GM18520 (cell line): Measurements from ENCODE around the gene ARHGAP8.

Experiments used
- ATAC-seq: cut with Tn5 transposase; IDR thresholded peaks from one replicate; pipeline ENCODE4 v1.9.1; 2021; ENCODE audit not compliant: unreplicated experiment

ARHGAP8 gene

DNA sequence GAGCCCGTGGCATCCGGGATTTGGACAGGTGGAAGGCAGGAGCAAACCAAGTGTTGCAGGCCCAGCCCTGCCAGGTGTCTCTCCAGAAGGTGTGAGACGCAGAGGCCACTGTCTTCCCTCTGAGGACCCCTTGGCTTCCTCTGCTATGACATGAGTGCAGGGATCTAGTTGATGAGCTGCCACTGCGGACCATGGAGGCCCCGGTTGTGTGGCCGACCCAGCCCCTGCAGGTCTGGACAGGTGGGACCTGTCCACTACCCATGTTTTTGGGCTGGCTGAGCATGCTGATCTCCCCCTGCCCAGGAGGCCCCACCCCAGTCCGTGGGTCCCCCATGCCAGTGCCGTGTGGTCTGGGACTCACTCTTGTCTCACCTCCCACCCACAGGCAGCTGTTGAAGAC lies 27.5 kb upstream of the ARHGAP8 start:
- no peak for ATAC-seq

DNA sequence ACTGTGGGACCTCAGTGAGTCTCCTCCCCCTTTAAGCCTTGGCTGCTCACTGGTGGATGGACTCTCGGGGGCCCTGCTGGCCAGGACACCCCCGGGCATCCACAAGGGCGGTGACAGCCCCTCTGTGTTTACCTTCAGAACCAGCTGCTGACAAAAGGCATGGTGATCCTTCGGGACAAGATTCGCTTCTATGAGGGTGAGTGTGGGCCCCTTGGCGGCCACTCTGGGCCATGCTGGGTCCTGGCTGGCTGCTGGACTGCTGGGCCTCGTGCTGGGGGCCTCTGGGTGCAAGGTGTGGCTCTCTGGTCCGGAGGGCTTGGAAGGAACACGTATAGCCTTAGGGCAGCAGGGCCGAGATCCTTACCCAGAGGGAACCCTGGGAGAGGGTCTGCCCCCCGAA lies 25.9 kb upstream of the ARHGAP8 start:
- ATAC-seq: no peak

DNA sequence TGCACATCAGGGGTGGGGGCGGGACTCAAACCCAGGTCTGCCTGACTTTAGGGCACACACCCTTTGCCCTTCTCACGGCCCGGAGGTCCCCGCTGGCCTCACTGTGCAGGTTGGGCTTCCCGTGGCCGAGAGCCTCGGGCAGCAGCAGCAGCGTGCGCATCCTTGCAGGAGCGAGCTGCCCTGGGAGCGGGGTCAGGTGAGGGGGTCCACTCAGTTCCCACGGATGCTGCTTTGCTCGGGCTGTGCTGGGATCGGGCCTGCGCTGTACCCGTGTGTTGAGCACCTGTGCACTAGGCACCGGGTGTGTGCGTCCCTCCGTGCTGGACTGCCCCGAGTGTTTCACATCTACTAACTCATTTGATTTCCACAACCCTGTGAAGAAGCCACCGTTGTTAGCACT lies 25.2 kb upstream of the ARHGAP8 start:
- ATAC-seq: no peak

DNA sequence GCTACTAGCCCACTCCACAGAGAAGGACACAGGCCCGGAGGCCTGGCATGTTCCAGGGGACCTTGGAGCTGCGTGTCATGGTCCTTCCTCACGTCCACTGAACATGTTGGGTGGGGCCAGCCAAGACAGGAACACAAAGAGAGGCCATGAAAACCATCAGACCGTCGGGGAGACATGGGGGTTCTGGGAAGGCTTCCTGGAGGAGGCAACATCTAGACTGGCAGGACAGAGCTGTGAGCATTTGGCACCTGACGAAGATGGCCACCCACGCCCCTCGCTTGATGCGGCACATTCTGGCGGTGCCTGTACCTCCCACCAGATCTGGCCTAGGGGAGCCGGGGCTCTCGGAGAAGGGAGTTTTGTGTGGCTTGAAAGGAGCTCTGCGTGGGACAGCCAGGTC lies 24.7 kb upstream of the ARHGAP8 start:
- ATAC-seq: no peak

DNA sequence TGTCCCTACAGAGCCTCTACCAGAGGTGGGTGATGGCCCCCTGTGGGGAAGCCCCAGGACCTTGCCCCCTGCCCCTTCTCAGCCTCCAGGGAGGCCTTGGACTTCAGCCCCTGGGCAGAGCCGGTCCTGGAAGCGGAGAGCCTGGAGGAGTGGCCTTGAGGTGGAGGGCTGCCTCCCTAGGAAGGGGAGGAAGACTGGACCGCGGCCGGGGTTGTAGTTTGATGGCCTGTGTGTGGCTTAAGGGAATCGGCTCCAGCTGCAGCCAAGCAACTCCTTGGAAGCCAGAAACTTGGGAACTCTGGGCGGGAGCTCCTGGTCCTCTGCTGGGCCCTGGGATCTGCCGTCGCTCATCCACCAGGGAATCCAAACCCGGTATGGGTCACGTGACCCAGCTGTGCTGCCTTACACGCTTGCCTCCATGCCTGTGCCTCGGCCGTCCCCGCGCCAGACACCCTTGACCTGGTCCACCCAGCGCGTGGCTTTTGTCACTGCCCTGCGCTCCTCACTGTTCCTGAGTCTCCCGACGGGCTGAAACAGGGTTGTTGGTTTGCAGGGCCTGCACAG lies 23.5 kb upstream of the ARHGAP8 start:
- no peak for ATAC-seq

DNA sequence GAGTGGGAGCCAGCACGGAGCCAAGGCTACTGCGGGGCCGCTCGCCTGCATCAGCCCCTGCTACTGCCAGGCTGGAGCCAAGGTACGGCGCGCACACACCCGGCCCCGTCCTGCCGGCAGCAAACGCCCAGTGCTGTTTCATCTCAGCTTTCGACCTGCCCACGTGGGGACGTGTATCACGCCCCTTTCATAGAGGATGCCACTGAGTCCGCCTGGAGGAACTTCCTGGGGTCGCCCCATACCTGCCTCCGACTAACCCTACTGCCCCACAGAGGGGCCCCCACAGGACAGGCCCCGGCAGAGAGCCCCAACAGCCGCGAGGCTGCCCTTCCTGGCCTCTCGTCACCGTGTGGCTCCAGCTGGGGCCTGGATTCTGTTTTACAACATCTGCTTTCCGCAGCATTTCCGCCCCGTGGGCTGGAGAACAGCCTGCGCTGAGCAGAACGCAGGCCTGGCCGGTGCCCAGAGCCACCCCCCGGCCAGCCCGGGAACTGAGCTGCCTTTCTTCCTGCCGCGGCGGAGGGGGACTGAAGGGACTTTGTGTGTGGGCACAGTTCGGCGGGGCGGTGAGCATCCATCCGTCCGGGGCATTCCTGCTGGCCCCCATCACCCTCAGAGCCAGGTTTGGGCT lies 22.9 kb upstream of the ARHGAP8 start:
- no peak for ATAC-seq

DNA sequence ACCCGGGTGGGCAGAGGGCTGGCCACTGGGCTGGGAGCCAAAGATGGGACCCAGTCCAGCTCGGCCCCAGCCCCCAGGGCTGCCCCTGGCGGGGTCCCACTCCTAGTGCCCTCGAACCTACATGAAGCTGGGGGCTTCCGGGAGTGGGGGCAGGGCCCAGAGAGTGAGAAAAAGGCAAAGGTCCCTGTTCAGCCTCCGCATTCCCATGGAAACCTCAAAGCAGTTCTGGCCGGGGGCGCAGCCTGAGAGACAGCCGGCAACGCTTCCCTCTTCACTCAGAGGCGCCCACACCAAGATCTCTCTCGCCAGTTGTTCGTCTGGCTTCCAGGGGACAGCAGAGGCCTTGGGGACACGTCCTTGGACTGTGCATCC lies 22.4 kb upstream of the ARHGAP8 start:
- ATAC-seq: no peak

DNA sequence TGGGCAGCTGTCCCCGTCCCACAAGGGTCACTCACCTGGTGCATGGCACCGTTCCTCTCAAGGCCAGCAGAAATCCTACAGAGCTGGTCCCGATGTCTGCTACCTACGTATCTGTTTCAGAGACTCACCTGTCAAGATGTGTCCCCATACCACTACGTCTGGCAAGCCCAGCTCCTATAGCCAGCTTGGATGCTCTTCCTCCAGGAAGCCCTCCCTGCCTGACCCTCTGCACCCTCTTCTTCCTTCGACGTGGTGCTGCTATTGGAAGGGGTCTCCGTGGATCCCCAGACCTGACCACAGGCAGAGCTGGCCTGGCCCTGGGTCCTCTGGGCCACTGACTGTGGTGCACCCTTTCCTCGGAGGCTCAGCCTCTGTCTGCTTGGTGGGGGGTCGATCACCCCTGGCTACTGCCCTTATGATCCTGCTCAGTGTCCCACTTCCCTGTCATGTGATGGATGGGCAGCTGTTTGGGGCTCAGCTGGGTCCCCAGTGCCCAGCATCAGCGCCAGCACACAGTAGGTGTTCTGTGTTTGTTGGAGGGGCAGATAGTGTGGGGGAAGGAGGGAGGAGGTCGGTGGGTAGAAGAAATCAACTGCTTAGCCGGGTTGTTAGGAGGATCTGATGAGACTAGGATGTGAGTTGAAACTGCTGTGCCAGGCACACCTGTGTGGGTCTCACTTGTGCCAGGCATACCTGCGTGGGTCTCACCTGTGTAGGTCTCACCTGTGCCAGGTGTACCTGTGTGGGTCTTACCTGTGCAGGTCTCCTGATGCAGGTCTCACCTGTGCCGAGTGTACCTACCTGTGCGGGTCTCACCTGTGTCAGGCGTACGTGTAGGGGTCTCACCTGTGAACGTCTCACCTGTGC lies 21.7 kb upstream of the ARHGAP8 start:
- ATAC-seq: no peak

DNA sequence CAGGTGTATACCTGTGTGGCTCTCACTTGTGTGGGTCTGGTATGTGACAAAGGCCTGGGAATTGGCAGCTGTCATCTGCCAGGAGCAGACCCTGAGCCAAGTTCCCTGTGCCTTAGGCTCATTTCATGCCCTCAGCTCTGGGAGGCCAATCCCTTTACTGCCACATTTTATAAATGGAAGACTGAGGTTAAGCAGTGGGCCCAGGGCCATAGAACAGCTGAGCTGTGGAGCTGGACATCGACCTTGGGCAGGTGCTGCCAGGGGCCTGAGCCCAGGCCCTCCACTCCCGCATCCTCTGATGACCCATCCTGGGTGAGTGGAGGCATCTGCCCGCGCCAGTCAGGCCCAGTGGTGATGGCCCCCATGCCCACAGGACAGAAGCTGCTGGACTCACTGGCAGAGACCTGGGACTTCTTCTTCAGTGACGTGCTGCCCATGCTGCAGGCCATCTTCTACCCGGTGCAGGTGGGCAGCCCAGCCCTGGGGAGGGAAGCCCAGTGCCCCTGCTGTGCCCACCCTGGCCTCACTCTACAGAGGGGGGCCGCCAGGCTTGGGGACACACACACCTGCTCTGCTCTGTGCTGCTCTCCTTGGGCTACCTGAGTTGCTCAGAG lies 20.9 kb upstream of the ARHGAP8 start:
- no peak for ATAC-seq

DNA sequence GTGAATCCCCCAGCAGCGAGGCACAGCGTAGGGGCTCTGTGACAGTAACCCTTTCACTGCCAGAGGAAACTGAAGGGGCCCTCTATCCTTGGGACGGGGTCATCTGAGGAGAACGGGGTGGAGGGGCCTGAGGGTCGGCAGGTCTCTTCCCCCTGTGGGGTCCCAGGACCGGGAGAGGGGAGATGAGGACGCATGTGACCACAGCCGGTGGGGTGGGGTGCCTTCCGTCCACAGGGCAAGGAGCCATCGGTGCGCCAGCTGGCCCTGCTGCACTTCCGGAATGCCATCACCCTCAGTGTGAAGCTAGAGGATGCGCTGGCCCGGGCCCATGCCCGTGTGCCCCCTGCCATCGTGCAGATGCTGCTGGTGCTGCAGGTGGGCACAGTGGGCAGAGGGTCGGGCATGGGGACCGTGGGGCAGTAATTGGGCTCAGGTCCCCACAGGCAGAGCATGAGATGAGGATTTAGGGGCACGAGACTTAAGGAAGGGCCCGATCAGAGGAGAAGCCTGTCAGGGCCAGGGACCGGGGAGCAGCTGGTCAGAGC lies 20.3 kb upstream of the ARHGAP8 start:
- no peak for ATAC-seq

DNA sequence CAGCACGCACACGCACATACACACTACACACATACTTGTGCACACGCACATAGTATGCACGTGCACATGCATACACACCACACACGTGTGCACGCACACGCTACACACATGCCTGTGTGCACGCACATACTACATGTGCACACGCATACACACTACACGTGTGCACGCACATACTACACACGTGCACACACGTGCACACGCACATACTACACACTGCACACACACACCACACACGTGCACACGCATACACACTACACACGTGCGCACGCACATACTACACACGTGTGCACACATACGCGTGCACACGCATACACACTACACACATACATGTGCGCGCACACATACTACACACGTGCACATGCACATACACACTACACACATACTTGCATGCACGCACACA lies 19.7 kb upstream of the ARHGAP8 start:
- ATAC-seq: no peak

DNA sequence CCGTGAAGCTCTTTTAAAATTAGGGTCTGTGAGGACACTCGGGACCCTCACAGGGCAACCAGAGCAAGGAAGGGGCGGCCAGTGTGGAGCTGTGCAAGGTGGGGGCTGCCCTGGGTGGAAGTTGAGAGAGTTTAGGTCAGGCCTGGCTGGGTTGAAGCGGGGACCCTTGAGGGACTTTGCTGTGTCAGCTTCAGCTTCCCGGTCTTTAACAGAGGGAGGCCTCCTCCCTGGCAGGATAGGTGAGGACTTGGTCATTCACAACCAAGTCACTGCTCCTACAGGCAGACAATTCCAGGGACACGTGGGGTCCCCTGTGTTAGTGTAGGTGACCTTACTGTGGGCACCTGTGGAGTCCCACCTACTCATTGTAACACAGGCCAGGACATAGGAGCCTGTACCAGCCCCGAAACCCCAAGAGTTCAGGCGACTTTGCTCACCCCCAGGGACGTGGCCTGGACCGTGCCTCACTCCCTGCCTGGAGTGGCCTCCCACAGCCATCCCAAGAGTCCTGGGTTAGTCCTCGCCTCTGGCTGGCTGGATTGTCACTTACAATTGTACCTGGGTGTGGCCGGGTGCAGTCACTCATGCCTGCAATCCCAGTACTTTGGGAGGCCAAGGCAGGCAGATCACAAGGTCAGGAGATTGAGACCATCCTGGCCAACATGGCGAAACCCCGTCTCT lies 18.8 kb upstream of the ARHGAP8 start:
- no peak for ATAC-seq

DNA sequence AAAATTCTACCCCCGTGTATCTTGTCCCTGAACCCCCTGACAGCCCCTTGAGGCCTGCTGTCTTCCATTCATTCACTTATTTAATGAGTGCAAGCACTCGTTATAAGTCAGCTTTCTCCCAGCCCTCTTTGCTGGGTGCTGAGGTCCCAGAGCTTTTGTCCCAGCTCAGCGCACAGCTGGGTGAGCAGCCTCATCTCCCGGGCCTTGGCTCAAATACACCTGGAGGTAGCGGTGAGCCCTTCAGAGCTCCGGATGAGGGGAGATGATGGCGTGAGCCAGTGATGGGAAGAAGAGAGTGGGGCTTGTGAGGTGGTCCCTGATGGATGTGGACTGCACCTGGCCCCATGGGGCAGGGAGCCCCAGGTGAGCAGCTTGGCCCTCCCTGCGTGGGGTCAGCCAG lies 18.1 kb upstream of the ARHGAP8 start:
- ATAC-seq: no peak

DNA sequence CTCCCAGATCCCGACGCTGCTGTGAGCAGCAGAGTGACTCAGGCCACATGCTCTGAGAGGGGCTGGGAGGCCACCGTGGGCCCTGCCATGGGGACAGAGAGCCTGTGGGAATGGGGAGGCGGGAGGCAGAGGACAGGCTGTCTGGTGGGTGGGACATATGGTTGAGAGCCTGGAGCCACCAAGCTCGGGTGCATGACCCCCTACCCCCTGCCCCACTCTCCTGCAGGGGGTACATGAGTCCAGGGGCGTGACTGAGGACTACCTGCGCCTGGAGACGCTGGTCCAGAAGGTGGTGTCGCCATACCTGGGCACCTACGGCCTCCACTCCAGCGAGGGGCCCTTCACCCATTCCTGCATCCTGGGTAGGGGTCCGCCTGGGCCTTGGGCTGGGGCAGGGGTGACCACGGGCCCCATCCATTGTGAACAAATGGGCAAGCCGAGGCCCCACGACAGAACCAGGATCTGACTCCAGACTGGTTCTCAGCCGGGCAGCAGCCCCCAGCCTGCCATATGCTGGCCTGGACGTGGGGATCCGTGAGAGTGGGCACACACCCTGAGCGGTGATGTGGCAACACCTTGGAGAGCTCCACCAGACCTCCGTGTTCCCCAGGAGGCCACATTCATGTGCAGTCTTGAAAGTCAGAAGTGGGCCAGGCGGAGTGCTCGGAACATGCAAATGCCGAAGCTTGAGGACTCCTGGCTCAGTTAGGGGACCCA lies 17.4 kb upstream of the ARHGAP8 start:
- ATAC-seq: no peak

DNA sequence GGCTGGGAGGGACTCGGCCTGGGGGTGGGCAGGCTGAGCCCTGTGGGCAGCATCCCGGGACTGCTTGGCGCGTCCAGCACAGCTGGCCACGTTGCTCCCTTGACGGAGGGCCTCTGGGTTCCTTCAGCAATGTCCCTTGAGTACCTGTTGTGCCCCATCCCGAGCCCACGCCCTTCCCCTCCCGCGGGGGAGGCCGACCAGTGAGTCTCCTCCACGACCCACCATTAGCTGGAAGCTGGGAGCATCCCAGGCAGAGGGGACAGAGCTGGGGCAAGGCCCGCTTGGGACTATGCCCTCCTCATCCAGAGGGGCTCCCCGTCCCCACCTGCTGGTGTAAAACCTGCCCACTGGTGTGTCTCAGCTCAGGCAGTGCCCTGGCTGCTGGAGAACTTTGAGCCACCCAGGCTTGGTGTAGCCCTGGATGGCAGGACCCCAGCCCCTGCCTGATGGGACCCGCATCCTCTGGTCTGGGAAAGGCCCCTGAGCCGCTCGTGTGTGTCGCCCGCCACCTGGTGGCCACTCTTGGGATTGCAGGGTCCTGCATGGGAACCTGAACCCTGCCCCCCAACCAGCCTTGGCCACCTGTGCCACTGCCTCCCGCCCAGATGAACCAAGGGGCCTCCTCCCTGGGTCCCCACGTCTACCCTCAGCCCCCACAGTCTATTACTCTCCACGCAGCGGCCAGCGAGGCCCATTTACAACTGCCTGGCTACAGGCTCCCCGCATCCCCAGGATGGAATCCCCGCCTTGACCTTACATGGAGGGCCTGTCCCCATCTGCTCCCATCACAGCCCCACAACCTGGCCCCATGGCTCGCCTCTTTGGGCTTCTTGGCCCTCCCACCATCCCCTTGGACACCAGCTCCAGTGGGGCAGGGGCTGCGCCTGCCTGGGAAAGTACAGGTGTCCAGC lies 16.6 kb upstream of the ARHGAP8 start:
- no peak for ATAC-seq

DNA sequence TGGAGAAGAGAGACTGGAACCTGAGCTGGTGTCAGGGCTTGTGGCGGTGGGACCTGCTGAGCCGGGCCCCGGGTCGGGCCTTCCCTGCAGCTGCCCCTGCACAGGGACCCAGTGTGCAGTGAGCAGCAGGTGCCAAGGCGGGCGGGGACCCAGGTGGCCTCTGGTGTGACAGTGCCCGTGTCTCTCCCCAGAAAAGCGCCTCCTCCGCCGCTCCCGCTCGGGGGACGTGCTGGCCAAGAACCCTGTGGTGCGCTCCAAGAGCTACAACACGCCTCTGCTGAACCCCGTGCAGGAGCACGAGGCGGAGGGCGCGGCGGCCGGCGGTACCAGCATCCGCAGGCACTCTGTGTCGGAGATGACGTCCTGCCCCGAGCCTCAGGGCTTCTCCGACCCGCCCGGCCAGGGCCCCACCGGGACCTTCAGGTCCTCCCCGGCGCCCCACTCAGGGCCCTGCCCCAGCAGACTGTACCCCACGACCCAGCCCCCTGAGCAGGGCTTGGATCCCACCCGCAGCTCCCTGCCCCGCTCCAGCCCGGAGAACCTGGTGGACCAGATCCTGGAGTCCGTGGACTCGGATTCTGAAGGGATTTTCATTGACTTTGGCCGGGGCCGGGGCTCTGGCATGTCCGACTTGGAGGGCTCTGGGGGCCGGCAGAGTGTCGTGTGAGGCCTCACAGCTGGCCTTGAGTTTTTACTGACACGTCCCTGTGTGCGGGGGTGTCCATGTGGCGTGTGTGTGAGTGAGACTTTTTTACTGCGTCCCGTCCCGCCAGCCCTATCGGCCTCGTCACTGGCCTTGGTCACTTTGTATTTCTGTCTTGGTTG lies 15.6 kb upstream of the ARHGAP8 start:
- ATAC-seq: no peak

DNA sequence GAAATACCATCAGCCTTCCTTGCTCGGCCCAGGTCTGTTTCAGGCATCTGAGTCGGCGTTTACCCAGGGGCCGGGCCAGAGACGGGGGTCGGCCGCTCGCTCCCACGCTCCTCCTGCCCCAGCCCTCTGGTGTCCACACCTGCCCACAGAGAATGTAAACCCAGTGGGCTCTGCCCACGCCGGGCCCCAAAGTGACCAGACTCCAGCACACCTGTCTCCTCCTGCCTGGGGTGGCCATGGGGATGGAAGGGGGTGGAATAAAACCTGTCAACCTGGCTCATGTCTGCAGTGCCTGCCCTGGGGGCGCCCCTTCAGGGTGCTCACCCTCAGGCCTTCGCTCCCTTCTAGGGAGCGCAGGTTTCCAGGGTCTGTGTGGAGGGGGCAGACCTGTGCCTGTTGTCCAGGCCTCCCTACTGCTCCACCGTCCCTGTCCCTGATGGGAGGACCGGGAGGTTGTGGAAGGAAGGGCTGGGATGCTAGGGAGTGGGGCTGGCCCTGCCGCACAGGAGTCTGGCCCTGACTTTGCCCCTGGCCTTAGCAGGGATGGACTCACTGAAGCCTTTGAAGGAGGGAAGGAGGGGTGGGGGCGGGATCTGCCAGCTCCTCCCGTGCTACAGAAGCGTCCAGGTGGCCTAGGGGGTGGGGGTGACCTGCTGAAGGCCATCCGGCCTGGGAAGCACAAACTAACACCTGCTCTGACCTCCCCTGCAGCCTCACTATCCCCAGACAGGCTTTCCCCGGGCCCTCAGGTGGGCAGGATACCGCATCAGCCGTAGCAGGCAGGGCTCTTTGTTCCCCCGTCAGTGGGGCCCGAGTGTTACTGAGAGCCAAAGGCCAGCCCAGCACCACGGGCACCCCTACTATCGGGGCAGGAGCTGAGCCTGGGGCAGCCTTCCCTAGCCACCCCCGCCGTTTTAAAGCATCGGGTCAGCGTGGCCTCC lies 14.7 kb upstream of the ARHGAP8 start:
- ATAC-seq: no peak

DNA sequence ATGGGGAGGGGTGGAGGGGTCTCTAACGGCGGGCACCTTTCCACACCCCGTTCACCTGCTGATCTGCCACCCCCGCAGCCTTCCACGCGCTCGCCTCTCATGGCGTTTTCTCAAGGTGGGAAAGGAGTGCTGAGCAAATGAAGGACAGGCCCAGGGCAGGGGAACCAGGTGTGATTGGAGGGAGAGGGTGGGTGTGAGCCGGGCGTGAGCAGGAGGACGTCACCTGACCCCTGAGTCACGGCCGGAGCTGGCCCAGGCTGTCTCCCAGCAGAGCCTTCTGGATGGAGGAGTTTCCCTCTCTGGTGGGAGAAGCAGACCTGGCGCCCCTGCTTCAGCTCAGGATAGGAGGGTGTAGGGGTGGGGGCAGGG lies 14.0 kb upstream of the ARHGAP8 start:
- ATAC-seq: no peak
